Adipocyte (in vitro differentiated cells): Measurements from ENCODE around the gene KLHL3.

Source experiments
- DNase-seq: peaks from one replicate; pipeline ENCODE4 v3.0.0-alpha.2; 2015; ENCODE audit warnings: low read depth
- H3K27me3 ChIP-seq: replicated peaks from 2 replicates; pipeline ENCODE4 v1.7.0; 2013; ENCODE audit warnings: mild to moderate bottlenecking, low read length, moderate library complexity; ENCODE audit not compliant: control insufficient read depth, insufficient read depth
- H3K36me3 ChIP-seq: 2 replicates; pipeline ENCODE4 v1.7.0; 2013; ENCODE audit warnings: low read length, mild to moderate bottlenecking, moderate library complexity; ENCODE audit not compliant: control insufficient read depth, insufficient read depth, severe bottlenecking
- H3K4me1 ChIP-seq: 2 replicates; pipeline ENCODE4 v1.7.0; 2013; ENCODE audit warnings: mild to moderate bottlenecking, low read length, moderate library complexity; ENCODE audit not compliant: control insufficient read depth, insufficient read depth
- H3K4me3 ChIP-seq: 2 replicates; pipeline ENCODE4 v1.7.0; 2013; ENCODE audit warnings: mild to moderate bottlenecking, low read length, moderate library complexity
- H3K9ac ChIP-seq: 2 replicates; pipeline ENCODE4 v1.7.0; 2013; ENCODE audit warnings: mild to moderate bottlenecking, low read length, moderate library complexity
- H3K9me3 ChIP-seq: 2 replicates; pipeline ENCODE4 v1.7.0; 2013; ENCODE audit warnings: mild to moderate bottlenecking, low read length, moderate library complexity; ENCODE audit not compliant: control insufficient read depth

Gene KLHL3

DNA sequence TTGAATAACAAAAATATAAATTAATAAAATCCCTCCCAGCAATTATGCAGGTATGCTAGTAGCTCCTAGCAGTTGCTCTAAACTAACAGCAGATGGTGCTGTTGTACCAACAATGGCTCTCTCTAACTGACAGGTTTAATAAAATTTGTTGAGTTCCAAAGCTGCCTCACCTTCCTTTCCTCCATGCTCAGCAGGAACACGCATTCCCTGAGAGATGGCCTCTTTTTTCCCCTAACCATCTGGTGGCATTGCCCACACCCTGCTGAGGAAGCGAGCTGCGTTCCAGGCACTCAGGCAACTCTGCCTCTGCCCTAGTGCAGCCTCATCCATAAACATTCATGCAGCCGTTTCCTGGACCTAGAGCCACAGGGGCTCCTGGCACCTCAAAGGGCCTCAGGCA, 106.2 kb downstream of the KLHL3 start:
- no peaks in the 10 kb centered on the region for H3K36me3 ChIP-seq
- peaks cover 5% of the 10 kb centered on the region for H3K4me1 ChIP-seq
- no peak overlapping the region for H3K4me3 ChIP-seq
- H3K9me3 ChIP-seq: no peaks in the 10 kb centered on the region
- DNase-seq: peak; percentile 86
- no peak overlapping the region for H3K9ac ChIP-seq
- no peaks in the 10 kb centered on the region for H3K27me3 ChIP-seq

DNA sequence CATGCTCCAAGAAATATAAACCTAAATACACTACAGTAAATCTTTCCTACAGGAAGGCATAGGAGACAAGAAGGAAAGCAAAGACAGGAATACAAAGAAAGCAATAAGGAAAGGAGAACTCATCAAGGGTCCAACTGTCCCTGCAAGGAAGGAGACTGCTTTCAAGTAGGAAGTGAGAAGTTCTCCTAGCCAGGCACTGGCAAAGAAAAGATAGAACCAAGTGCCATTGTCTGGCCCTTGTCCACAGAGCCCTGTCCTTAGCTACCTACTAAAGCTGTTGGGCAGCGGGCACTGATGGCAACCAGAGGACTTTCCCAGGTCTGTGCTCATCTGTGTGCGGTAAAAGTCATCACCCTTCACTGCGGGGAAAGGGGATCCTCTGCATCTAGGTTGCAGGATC, 108.2 kb downstream of the KLHL3 start:
- Histone ChIP-seq H3K9ac (no peak overlapping the region), H3K9me3 (no peaks in the 10 kb centered on the region), H3K36me3 (no peaks in the 10 kb centered on the region), H3K27me3 (no peaks in the 10 kb centered on the region), H3K4me3 (no peak overlapping the region), H3K4me1 (peaks cover 23% of the 10 kb centered on the region)
- DNase-seq: no peak

DNA sequence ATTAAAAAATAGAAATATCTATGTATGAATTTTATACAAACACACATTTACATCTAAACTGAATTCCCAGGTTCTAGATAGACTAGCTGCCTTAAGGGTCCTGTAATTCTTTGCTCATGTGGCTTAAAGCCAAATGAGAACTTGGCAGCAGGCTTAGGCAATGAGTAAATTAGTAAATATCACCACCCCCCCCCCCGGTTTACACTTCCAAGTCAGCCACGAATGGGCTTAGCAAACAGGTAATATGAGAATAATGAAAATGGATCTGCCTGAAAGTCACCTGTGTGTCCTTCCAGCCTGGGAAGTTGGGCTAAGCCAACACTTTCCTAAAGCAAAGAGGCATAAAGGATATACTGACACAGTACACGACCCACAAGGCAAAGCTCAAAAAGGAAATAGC, 108.6 kb downstream of the KLHL3 start:
- DNase-seq: no peak

DNA sequence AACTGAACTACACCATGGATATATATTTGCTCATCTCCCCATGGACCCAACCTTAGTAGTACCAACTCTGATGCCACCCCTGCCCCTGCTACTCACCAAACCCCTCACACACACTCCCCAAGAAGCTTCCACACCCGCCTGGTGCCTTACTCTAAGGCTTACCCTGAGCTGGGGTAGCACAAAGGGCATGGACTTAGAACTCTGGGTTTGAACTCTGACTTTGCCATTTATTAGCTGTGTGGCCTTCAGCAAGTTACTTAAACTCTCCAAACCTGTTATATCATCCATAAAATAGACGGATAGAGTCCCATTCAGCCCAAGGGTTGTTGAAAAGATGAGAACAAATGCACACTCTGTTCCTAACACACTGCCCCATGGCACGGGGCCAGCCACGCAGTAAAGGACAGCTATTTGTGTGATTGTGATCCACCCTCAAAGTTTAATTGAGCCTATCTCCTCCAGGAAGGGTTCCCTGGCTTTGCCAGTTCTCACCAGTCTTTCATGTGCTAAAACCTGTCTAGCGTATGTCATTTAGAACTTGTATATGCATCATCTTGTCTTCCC, 111.0 kb downstream of the KLHL3 start:
- no peaks in the 10 kb centered on the region for H3K9me3 ChIP-seq
- H3K4me3 ChIP-seq: no peak overlapping the region
- H3K36me3 ChIP-seq: no peaks in the 10 kb centered on the region
- no peak overlapping the region for H3K9ac ChIP-seq
- H3K27me3 ChIP-seq: no peaks in the 10 kb centered on the region
- no peak for DNase-seq
- peaks cover 50% of the 10 kb centered on the region for H3K4me1 ChIP-seq

More for the DNA sequence above, 108.6 kb downstream of the KLHL3 start:
- no peaks in the 10 kb centered on the region for H3K36me3 ChIP-seq
- H3K4me1 ChIP-seq: peaks cover 27% of the 10 kb centered on the region
- no peak overlapping the region for H3K9ac ChIP-seq
- H3K4me3 ChIP-seq: no peak overlapping the region
- no peaks in the 10 kb centered on the region for H3K27me3 ChIP-seq
- H3K9me3 ChIP-seq: no peaks in the 10 kb centered on the region

GRCh38 chr5:137622850-137623249, 113.0 kb downstream of the KLHL3 start:
- H3K4me1 ChIP-seq: peaks cover 69% of the 10 kb centered on the region
- peak overlapping the region; percentile 1 for H3K9ac ChIP-seq
- no peaks in the 10 kb centered on the region for H3K9me3 ChIP-seq
- H3K4me3 ChIP-seq: no peak overlapping the region
- DNase-seq: peak; percentile 18
- H3K36me3 ChIP-seq: no peaks in the 10 kb centered on the region
- H3K27me3 ChIP-seq: no peaks in the 10 kb centered on the region

- H3K36me3 ChIP-seq: no peaks in the 10 kb centered on the region
- no peak overlapping the region for H3K4me3 ChIP-seq
- peak; percentile 77 for DNase-seq
- peaks cover 74% of the 10 kb centered on the region for H3K4me1 ChIP-seq
- no peaks in the 10 kb centered on the region for H3K27me3 ChIP-seq
- H3K9me3 ChIP-seq: no peaks in the 10 kb centered on the region
- H3K9ac ChIP-seq: peak overlapping the region; percentile 12
These were observed 113.7 kb downstream of the KLHL3 start for GRCh38 chr5:137621861-137622823.

DNA sequence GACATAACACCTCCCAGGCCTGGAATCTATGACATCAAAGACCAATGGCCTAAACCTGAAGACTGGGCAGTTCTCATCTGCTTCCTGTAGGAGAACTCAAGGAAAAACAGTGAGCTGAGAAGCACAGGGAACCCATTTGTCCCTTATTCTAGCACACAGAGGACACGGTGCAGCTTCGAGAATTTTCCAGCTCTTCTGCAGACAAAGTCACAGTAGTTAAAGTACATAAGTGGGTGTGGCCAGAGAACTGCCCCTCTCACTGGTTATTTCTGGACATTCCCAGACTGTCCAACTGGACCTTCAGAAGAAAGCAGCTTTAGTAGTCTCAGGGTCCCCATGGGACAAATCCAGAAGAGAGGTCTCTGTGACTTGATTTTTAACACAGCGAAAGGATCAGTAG, 114.6 kb downstream of the KLHL3 start:
- no peak for DNase-seq
- Histone ChIP-seq H3K9me3 (no peaks in the 10 kb centered on the region), H3K27me3 (no peaks in the 10 kb centered on the region), H3K36me3 (no peaks in the 10 kb centered on the region), H3K4me1 (peaks cover 74% of the 10 kb centered on the region), H3K9ac (no peak overlapping the region), H3K4me3 (no peak overlapping the region)

GRCh38 chr5:137619191-137619870, 116.6 kb downstream of the KLHL3 start:
- peak; percentile 95 for DNase-seq
- H3K4me3 ChIP-seq: peak overlapping the region; percentile 50
- H3K9me3 ChIP-seq: no peaks in the 10 kb centered on the region
- H3K9ac ChIP-seq: peak overlapping the region; percentile 69
- no peaks in the 10 kb centered on the region for H3K27me3 ChIP-seq
- no peaks in the 10 kb centered on the region for H3K36me3 ChIP-seq
- peaks cover 66% of the 10 kb centered on the region for H3K4me1 ChIP-seq

- peaks cover 57% of the 10 kb centered on the region for H3K4me1 ChIP-seq
- no peaks in the 10 kb centered on the region for H3K36me3 ChIP-seq
- no peak overlapping the region for H3K4me3 ChIP-seq
- no peak for DNase-seq
- no peaks in the 10 kb centered on the region for H3K9me3 ChIP-seq
- H3K9ac ChIP-seq: peak overlapping the region; percentile 20
- no peaks in the 10 kb centered on the region for H3K27me3 ChIP-seq
These were observed 117.4 kb downstream of the KLHL3 start for GRCh38 chr5:137618476-137618875.

DNA sequence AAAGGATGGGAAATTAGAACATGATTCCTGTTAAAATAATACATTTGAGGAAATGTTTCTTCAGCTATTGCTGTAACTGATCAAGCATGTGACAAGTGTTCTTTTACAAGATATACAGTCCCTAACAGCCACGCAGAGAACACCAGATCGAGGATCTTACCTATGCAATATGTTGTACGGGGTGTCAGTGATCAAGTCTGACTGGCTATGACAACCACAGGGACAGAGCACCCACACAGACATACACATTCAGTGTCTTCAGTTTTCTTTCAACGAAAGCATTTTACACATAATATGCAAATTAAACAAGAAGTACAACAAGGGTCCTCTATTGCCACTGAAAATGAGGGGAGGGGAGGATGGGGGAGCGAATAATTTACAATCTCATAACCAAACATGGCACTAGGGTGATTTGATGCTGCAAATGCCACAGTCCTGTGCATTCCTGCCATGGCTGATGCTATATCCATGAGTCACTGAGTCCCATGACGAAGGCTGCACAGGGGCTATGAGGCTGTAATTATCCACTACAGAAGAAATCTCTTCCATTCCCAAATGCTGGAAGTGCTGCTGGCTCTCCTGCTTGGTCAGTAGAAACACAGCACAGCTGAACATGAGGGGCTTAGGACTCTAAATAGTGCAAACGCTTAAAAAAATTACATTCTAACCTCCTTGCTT, 118.2 kb downstream of the KLHL3 start:
- Histone ChIP-seq H3K4me3 (no peak overlapping the region), H3K36me3 (no peaks in the 10 kb centered on the region), H3K4me1 (peaks cover 51% of the 10 kb centered on the region), H3K9me3 (no peaks in the 10 kb centered on the region), H3K9ac (no peak overlapping the region), H3K27me3 (no peaks in the 10 kb centered on the region)
- DNase-seq: peak; percentile 62

- peaks cover 34% of the 10 kb centered on the region for H3K4me1 ChIP-seq
- no peak overlapping the region for H3K9ac ChIP-seq
- H3K9me3 ChIP-seq: no peaks in the 10 kb centered on the region
- no peak for DNase-seq
- H3K36me3 ChIP-seq: no peaks in the 10 kb centered on the region
- no peaks in the 10 kb centered on the region for H3K27me3 ChIP-seq
- H3K4me3 ChIP-seq: no peak overlapping the region
These were observed 119.8 kb downstream of the KLHL3 start for GRCh38 chr5:137616046-137616445.
